Heart right ventricle (tissue), 16 donors: ENCODE data around the gene DDIT3. TPM values are rescaled to one million over a fixed set of nuclear protein-coding genes. Genes with fewer than 3 reads are reported as not detected.

Experiments used
- ATAC-seq, 8 donors: fragments of 200-7000 bp; cut with Tn5 transposase; one replicate each; pipeline ENCODE4 v1.9.1; 2020; ENCODE audit warnings: mild to moderate bottlenecking in 8 of 8, moderate library complexity in 8 of 8, moderate number of reproducible peaks in 1 of 8
- DNase-seq, 2 donors: peaks; one replicate each; pipeline ENCODE4 v3.0.0-alpha.2; 2020
- H3K27ac ChIP-seq, 10 donors: fragments of 200-600 bp; sonication (generic) in 2 of 10; one replicate each; pipeline versions ENCODE4 v1.5.0 to v1.8.0; 2020 to 2022; ENCODE audit warnings: mild to moderate bottlenecking in 3 of 10
- H3K27me3 ChIP-seq, 7 donors: fragments of 200-600 bp; one replicate each; pipeline ENCODE4 v1.8.0; 2021 to 2022; ENCODE audit warnings: mild to moderate bottlenecking in 2 of 7
- H3K36me3 ChIP-seq, 9 donors: fragments of 200-600 bp; sonication (generic) in 1 of 9; one replicate each; pipeline versions ENCODE4 v1.5.0 to v1.8.0; 2020 to 2022; ENCODE audit warnings: mild to moderate bottlenecking in 2 of 9
- H3K4me1 ChIP-seq, 9 donors: fragments of 200-600 bp; sonication (generic) in 1 of 9; one replicate each; pipeline versions ENCODE4 v1.5.0 to v1.8.0; 2020 to 2022; ENCODE audit warnings: mild to moderate bottlenecking in 4 of 9
- H3K4me3 ChIP-seq, 10 donors: fragments of 200-600 bp; sonication (generic) in 2 of 10; one replicate each; pipeline versions ENCODE4 v1.5.0 to v1.8.0; 2020 to 2022; ENCODE audit warnings: mild to moderate bottlenecking in 7 of 10, moderate library complexity in 2 of 10
- H3K9me3 ChIP-seq, 11 donors: fragments of 200-600 bp in 10 of 11; sonication (generic) in 2 of 11; one replicate each; pipeline versions ENCODE4 v1.5.0 to v1.8.0; 2013 to 2022; ENCODE audit warnings: mild to moderate bottlenecking in 2 of 11, control low read depth in 1 of 11, moderate library complexity in 1 of 11
- WGBS, 2 donors: extraction: QIAGEN DNeasy Blood & Tissue Kit; methylation state at CpG; one replicate each; pipeline ENCODE4 v1.1.7; 2013; ENCODE audit warnings: inconsistent platforms in 1 of 2; 5-methylcytosine and 5-hydroxymethylcytosine counted together
- intact Hi-C, 10 donors: fragments of 100-400 bp; cut with DNase I; formaldehyde crosslinking; loops; one replicate each; pipeline versions ENCODE4 v1.11.1 to v1.14.2; 2022
- polyA plus RNA-seq, 2 donors: library from polyadenylated mRNA; stranded (reverse); fragments of 200-250 nt; gene quantifications; one replicate each; pipeline ENCODE4 v1.2.3, GENCODE V29; 2013
- total RNA-seq, 10 donors: library from RNA; stranded (reverse); fragmentation: NEBNext Ultra II Directional in 3 of 10; extraction: Animal tissue kit (Norgen Biotek cat#: 25700) in 3 of 10; gene quantifications; one replicate each; pipeline versions ENCODE4 v1.2.1 to v1.2.4, GENCODE V29; 2021 to 2023
- TF ChIP-seq, protein P1 (sequence below), 9 donors: fragments of 200-600 bp; sonication (generic) in 2 of 9; IDR thresholded peaks; one replicate each; pipeline versions ENCODE4 v1.5.0 to v1.8.0; 2021 to 2022; ENCODE audit warnings: antibody characterized with exemption in 9 of 9, mild to moderate bottlenecking in 5 of 9, moderate library complexity in 1 of 9
- donor health status: Arrhythmogenic right ventricular cardiomyopathy.
- donor health status: ischemic (EF 13 %, LVEDD 7.1; RV severe dilation, severe dysfunction).
- donor health status: healthy with polysubstance abuse.
- donor health status: DM: no; HTN: yes; CAD: no.
- donor health status: DM: no; HTN: no; CAD: no.
- donor health status: ischemic (EF 25% LVEDD 6.9; RV normal size, moderate dysfunction).
- donor health status: ischemic (EF 25% LVEDD 5.7; RV mildly dilated, moderate dysfunction).
- donor health status: healthy.
- donor health status: DM: yes; HTN: yes; CAD: no.
- donor health status: Ischemic cardiomyopathy.
- donor health status: ischemic (EF 35%, LVEDD 5.7; RV mildly dilated, moderate dysfunction).
- donor health status: nonischemic (EF 11% LVEDD 7.7; RV severe dilation, severe dysfunction).
- donor health status: DM: yes; HTN: yes; CAD: no.
- donor health status: PGD.
- donor health status: ischemic (EF 29% LVEDD 5.4; RV normal size, mild dysfunction).
- donor health status: nonischemic (EF 23%, LVEDD 6.1; RV moderate dilation, normal function).

Gene DDIT3
- total and polyA plus RNA-seq, 12 donors: 11.2 to 106 (median 24.9) TPM

DNA sequence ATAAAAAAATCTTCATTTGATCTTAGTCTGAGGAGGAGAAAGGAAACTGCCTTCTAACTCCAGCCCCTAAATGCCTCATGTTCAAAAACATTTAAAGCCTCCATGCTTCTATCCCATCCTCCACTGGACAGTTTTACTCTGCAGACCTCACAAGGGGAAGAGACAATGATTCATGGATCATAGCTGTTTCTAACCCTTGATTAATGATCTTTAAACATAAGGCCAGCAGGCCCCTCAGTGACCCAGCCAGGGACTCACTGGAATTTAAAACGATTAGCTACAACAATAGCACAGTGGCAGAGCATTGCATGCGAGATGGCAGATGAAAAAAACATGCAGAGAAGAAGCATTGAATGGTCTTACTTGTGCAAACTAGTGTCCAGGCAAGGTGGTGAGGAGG lies 20.7 kb upstream of the DDIT3 start:
- WGBS, 2 donors: 65 to 67% methylated on average over 2 of the region's 2 CpGs

GRCh38 chr12:57539134-57539768 lies 18.9 kb upstream of the DDIT3 start:
- H3K36me3 ChIP-seq: peaks cover 0 to 86% (median 23%) of the 10 kb centered on the region in 9 donors
- intact Hi-C loops: loop anchor here in 1 of 10 donors (5.0 kb wide), 1 partner anchor 122 kb away; no protein-coding TSS in a partner anchor
- WGBS, 2 donors: 85 to 87% methylated on average over 5 of the region's 5 CpGs
- H3K27me3 ChIP-seq: no peaks in the 10 kb centered on the region
- no peak overlapping the region for H3K27ac ChIP-seq
- TF ChIP-seq, protein P1, sequence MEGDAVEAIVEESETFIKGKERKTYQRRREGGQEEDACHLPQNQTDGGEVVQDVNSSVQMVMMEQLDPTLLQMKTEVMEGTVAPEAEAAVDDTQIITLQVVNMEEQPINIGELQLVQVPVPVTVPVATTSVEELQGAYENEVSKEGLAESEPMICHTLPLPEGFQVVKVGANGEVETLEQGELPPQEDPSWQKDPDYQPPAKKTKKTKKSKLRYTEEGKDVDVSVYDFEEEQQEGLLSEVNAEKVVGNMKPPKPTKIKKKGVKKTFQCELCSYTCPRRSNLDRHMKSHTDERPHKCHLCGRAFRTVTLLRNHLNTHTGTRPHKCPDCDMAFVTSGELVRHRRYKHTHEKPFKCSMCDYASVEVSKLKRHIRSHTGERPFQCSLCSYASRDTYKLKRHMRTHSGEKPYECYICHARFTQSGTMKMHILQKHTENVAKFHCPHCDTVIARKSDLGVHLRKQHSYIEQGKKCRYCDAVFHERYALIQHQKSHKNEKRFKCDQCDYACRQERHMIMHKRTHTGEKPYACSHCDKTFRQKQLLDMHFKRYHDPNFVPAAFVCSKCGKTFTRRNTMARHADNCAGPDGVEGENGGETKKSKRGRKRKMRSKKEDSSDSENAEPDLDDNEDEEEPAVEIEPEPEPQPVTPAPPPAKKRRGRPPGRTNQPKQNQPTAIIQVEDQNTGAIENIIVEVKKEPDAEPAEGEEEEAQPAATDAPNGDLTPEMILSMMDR (IDR thresholded peaks at IDR 0.05): no peak
- H3K9me3 ChIP-seq: no peaks in the 10 kb centered on the region
- H3K4me3 ChIP-seq: no peak overlapping the region
- ATAC-seq (no peak), DNase-seq (no peak)
- H3K4me1 ChIP-seq: peaks cover 0 to 10% (median 8%) of the 10 kb centered on the region in 9 donors

More for the DNA sequence above, 20.7 kb upstream of the DDIT3 start:
- Histone ChIP-seq H3K27ac (no peak overlapping the region), H3K36me3 (peaks cover 0 to 69% (median 8%) of the 10 kb centered on the region in 9 donors), H3K9me3 (no peaks in the 10 kb centered on the region), H3K4me3 (no peak overlapping the region), H3K4me1 (peaks cover 6 to 28% (median 23%) of the 10 kb centered on the region in 9 donors), H3K27me3 (no peaks in the 10 kb centered on the region)
- DNase-seq: no peak
- intact Hi-C loops: no loop called here
- no peak for ATAC-seq
- TF ChIP-seq, protein P1 (IDR thresholded peaks at IDR 0.05): no peak

DNA sequence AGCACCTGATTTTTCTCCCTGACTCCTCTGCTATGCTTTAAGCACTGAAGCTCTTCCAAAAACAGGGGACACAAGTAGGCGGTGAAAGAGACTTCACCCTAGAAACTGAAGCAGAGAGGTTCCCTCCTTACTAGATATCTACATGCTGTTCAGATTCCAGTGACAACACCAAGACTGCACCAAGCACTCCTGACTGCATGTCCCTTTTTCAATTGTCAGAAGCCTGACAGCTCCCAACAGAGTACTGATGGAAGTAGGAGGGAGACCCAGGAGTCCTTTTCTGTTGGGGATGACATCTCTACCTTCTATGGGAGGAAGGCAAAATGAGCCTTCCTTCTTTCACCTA lies 16.3 kb upstream of the DDIT3 start:
- no peaks in the 10 kb centered on the region for H3K27me3 ChIP-seq
- 93 to 100% methylated on average over 1 of the region's 1 CpG for WGBS, 2 donors
- no peak for DNase-seq
- no peak for ATAC-seq
- H3K4me1 ChIP-seq: no peaks in the 10 kb centered on the region
- no peaks in the 10 kb centered on the region for H3K9me3 ChIP-seq
- H3K36me3 ChIP-seq: peaks cover 0 to 99% (median 41%) of the 10 kb centered on the region in 9 donors
- no peak overlapping the region for H3K4me3 ChIP-seq
- TF ChIP-seq, protein P1 (IDR thresholded peaks at IDR 0.05): no peak
- intact Hi-C loops: loop anchor here in 1 of 10 donors (5.0 kb wide), 1 partner anchor 119 kb away; no protein-coding TSS in a partner anchor
- no peak overlapping the region for H3K27ac ChIP-seq

GRCh38 chr12:57535764-57536596 lies 15.7 kb upstream of the DDIT3 start:
- intact Hi-C loops: loop anchor here in 1 of 10 donors (5.0 kb wide), 1 partner anchor 119 kb away; no protein-coding TSS in a partner anchor
- TF ChIP-seq, protein P1 (IDR thresholded peaks at IDR 0.05): no peak
- H3K27me3 ChIP-seq: no peaks in the 10 kb centered on the region
- 79 to 85% methylated on average over 6 of the region's 6 CpGs for WGBS, 2 donors
- peaks cover 0 to 99% (median 45%) of the 10 kb centered on the region in 9 donors for H3K36me3 ChIP-seq
- no peaks in the 10 kb centered on the region for H3K9me3 ChIP-seq
- H3K27ac ChIP-seq: no peak overlapping the region
- ATAC-seq (peak in 1 of 8 donors; percentile 13), DNase-seq (no peak)
- no peak overlapping the region for H3K4me3 ChIP-seq
- no peaks in the 10 kb centered on the region for H3K4me1 ChIP-seq
